Activated T-cell treated with anti-CD3 and anti-CD28 coated beads, Interleukin-2, amount 50 U/mL, for 4 hours (primary cell): ENCODE results near the gene ABCB1. TPM values are rescaled to one million over a fixed set of nuclear protein-coding genes. Genes with fewer than 3 reads are reported as not detected.

Experiments
- ATAC-seq, 2 donors: fragments of 200-7000 bp; cut with Tn5 transposase; one replicate each; pipeline ENCODE4 v1.10.0; 2021
- DNase-seq: peaks from one replicate; pipeline ENCODE4 v3.0.0-alpha.2; 2020
- H3K27me3 Mint-ChIP-seq: one replicate; pipeline ENCODE4 v1.8.0; 2021; ENCODE audit warnings: low read depth, mixed read lengths
- H3K36me3 Mint-ChIP-seq: one replicate; pipeline ENCODE4 v1.8.0; 2022; ENCODE audit warnings: mixed read lengths; ENCODE audit not compliant: insufficient read depth
- H3K4me1 Mint-ChIP-seq: one replicate; pipeline ENCODE4 v1.8.0; 2021; ENCODE audit warnings: low read depth, mixed read lengths
- H3K4me3 Mint-ChIP-seq: one replicate; pipeline ENCODE4 v1.8.0; 2021; ENCODE audit warnings: mild to moderate bottlenecking, moderate library complexity, mixed read lengths
- H3K9me3 Mint-ChIP-seq: one replicate; pipeline ENCODE4 v1.8.0; 2021; ENCODE audit warnings: mixed read lengths
- total RNA-seq, 3 donors: library from RNA; stranded (reverse); gene quantifications; one replicate each; pipeline ENCODE4 v1.2.1, GENCODE V29; 2021

ABCB1 gene
- 10 to 100 TPM in 1 of 3 donors, 1 to 10 TPM in 2; 6.3 to 10.8 (median 7.3) TPM for total RNA-seq

DNA sequence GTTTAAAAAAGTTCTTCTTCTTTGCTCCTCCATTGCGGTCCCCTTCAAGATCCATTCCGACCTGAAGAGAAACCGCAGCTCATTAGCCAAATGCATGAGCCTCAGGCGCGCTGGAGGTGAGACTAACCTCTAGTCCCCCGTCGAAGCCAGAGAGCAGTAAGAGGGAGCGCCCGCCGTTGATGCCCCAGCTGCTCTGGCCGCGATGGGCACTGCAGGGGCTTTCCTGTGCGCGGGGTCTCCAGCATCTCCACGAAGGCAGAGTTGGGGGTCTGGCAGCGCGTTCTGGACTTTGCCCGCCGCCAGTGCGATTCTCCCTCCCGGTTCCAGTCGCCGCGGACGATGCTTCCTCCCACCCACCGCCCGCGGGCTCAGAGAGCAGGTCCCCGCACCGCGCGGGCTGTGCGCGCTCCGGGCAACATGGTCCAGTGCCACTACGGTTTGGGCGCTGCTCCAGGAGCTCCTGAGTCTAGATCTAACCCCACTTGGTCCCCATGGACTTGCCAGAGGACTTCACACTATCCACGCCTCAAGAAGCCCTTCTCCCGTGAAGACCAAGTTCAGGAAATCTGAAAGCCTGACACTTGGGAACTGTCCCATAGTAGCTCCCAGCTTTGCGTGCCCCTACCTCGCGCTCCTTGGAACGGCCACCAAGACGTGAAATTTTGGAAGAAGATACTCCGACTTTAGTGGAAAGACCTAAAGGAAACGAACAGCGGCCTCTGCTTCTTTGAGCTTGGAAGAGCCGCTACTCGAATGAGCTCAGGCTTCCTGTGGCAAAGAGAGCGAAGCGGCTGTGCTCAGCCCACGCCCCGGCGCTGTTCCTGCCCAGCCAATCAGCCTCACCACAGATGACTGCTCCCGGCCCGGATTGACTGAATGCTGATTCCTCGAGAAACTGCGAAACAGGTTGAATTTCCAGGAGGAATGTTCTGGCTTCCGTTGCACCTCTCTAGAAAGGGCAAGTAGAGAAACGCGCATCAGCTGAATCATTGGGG lies at the start of gene ABCB1:
TSS of gene ABCB1 (minus strand) at position 755 of the 995 bp plus-strand sequence. CDS start at position 55, 700 bp downstream.
- peak; percentile 42 for DNase-seq
- Mint-ChIP-seq H3K36me3 (no peaks in the 10 kb centered on the region), H3K9me3 (no peaks in the 10 kb centered on the region), H3K4me3 (peak within 1 kb of the TSS; percentile 88), H3K4me1 (peaks cover 31% of the 10 kb centered on the region), H3K27me3 (peaks cover 55% of the 10 kb centered on the region)
- peak; percentile 90 to 94 for ATAC-seq

DNA sequence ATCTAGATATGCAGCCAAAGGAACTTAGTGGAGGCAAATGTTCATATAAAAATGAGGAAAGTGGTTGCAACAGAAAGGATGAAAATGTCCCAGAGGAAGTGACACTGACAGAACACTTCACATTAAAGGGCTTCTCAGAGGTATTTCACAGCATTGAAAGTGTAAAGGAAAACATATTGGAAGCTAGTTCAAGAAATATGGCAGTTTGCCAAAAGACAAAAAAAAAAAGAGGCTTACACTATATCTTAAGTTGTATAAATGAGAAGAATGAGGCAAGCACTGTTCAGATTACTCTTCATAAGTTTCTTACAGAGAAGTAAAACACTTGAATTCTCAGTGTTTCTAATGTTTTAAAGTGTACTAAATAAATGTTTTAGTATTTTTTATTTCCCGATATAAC lies 47.6 kb upstream of the ABCB1 start:
- DNase-seq (no peak), ATAC-seq (no peak)
- Mint-ChIP-seq H3K4me1 (no peaks in the 10 kb centered on the region), H3K36me3 (no peaks in the 10 kb centered on the region), H3K27me3 (peaks cover 4% of the 10 kb centered on the region), H3K9me3 (no peaks in the 10 kb centered on the region), H3K4me3 (no peak overlapping the region)

DNA sequence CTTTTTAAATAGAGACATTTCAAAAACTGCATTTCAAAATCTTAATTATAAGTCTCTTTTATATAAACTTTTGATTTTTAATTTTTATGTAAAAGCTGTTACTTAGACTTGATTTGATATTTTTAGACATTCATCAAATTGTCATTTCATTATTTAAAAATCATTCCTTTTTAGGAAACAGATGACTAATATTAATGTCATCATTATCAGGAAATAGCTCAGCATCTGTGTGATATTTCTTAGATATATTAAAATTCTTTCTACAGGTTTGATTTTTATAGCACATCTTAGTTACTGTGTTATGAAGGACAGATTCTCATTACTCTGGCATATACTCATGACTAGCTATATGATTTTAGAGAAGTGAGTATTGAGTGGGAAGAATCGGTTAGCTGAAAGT lies 44.8 kb upstream of the ABCB1 start:
- Mint-ChIP-seq H3K9me3 (no peaks in the 10 kb centered on the region), H3K4me3 (no peak overlapping the region), H3K4me1 (no peaks in the 10 kb centered on the region), H3K27me3 (peaks cover 2% of the 10 kb centered on the region), H3K36me3 (no peaks in the 10 kb centered on the region)
- ATAC-seq: no peak
- no peak for DNase-seq

DNA sequence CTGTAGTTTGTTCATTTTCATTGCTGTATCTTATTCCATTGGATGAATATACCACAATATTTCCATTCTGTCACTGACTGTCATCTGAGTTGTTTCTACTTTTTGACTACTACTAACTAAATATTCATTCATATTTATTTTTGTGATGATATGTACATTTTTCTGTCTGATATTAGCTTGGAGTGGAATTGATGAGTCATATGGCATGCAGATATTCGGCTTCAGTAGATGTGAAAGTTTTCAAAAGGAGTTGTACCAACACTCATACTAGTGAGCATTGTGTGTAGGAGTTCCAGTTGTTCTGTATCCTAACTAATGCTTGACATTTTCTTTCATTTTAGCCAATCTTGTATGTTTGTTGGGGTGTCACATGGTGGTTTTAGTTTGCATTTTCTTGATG lies 35.2 kb upstream of the ABCB1 start:
- Mint-ChIP-seq H3K9me3 (no peaks in the 10 kb centered on the region), H3K4me1 (no peaks in the 10 kb centered on the region), H3K27me3 (peaks cover 6% of the 10 kb centered on the region), H3K4me3 (no peak overlapping the region), H3K36me3 (no peaks in the 10 kb centered on the region)
- ATAC-seq (no peak), DNase-seq (no peak)

DNA sequence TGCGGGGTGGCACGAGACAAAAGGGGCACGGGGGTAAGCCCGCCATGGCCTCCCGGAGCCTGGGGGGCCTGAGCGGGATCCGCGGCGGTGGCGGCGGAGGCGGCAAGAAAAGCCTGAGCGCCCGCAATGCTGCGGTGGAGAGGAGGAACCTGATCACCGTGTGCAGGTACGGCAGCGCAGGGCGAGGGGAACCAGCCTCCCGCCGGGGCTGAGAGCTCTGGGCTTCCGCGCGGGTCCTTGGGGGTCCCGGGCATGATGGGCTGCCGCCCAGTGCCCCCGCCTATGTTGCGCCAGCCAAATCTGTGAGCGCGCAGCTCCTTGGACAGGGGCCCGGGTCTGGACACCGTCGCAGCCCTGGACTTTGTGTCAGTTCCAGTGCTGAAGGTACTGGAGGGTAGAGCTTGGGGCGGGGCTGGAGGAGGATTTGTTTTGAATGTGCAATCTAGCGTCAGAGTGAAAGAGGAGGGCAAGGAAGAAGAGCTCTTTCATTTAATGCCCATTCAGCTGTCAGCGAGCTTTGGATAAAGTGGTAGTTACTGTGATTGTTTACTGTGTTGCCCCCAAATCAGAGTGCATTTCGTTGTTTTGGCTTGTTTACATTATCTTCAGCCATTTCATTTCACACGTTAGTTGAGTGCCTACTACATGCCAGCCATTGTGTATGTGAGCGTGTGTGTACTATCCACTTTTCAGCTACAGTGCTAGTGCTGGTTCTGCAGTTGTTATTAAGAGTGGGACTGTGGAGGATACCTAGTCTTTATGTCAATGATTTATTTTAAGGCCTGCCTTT lies 28.3 kb upstream of the ABCB1 start:
- H3K27me3 Mint-ChIP-seq: peaks cover 20% of the 10 kb centered on the region
- no peaks in the 10 kb centered on the region for H3K9me3 Mint-ChIP-seq
- ATAC-seq (peak; percentile 24 to 27), DNase-seq (peak; percentile 13)
- peak overlapping the region; percentile 74 for H3K4me3 Mint-ChIP-seq
- H3K36me3 Mint-ChIP-seq: no peaks in the 10 kb centered on the region
- H3K4me1 Mint-ChIP-seq: peaks cover 12% of the 10 kb centered on the region

DNA sequence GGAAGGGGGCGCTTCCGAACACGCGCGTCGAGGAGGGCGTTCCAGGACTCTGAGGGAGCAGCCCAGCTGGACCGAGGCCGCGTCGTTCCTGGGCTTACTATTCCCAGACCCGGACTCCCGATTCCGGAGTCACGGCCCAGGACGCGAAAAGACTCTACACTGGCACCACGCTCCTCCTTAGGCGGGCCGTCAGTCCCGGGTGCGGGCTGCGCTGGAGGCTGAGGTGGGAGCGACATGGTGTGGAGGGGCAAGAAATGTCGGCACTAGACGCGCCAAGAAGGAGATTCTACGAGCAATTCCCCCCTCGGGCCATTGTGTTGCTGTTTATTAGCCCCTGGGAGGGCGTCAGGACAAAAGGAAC lies 26.9 kb upstream of the ABCB1 start:
- H3K4me1 Mint-ChIP-seq: peaks cover 12% of the 10 kb centered on the region
- H3K9me3 Mint-ChIP-seq: no peaks in the 10 kb centered on the region
- peaks cover 19% of the 10 kb centered on the region for H3K27me3 Mint-ChIP-seq
- peak; percentile 24 to 34 for ATAC-seq
- no peaks in the 10 kb centered on the region for H3K36me3 Mint-ChIP-seq
- no peak for DNase-seq
- H3K4me3 Mint-ChIP-seq: peak overlapping the region; percentile 74

DNA sequence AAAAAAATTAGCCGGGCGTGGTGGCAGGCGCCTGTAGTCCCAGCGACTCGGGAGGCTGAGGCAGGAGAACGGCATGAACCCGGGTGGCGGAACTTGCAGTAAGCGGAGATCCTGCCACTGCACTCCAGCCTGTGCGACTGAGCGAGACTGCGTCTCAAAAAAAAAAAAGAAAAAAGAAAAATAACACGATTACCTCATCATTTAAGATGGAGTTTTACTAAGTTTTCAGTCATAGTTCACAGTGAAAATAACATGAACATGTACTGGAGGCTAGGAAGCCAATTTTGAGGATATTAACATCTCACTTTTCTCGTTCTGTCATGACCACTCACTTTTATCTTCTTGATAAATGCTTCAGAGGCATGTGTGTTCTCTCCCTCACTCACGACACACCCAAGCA lies 24.4 kb upstream of the ABCB1 start:
- no peak for ATAC-seq
- Mint-ChIP-seq H3K9me3 (no peaks in the 10 kb centered on the region), H3K27me3 (peaks cover 18% of the 10 kb centered on the region), H3K4me1 (peaks cover 12% of the 10 kb centered on the region), H3K36me3 (no peaks in the 10 kb centered on the region), H3K4me3 (no peak overlapping the region)
- no peak for DNase-seq

DNA sequence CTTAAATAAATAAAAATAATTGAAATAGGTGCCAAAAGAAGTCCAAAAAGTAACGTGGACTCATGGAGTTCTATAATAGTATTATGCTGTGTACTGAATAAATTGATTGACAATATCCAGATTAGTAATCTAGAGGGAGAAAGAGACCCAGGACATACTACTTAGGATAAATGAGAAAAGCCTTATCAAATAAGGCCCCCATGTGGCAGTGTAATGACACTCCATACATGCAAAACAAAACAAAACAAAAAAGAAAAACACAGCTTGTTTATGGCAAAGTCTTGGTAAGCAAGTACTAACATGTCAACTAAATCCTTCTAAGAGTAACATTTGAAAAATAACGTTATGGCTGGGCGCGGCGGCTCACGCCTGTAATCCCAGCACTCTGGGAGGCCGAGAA lies 23.9 kb upstream of the ABCB1 start:
- no peak for ATAC-seq
- H3K4me1 Mint-ChIP-seq: peaks cover 12% of the 10 kb centered on the region
- H3K36me3 Mint-ChIP-seq: no peaks in the 10 kb centered on the region
- H3K4me3 Mint-ChIP-seq: no peak overlapping the region
- peaks cover 18% of the 10 kb centered on the region for H3K27me3 Mint-ChIP-seq
- H3K9me3 Mint-ChIP-seq: no peaks in the 10 kb centered on the region
- DNase-seq: no peak

DNA sequence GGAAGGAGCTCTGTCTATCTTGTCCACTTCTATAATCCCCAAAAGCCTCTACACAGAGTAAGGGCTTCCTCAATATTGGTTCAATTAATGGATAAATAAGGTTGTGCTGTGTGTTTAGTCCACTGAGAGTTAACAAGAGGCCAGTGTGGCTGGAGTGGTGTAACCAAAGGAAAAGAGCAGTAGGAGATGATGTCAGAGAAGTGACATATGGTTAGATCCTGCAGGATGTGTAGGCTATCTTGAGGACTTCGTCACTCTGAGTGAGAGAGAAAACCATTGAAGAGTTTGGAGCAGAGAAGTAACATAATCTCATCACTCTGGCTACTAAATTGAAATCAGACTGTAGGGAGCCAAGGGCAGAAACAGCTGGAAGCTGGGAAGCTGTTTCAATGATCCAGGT lies 14.5 kb upstream of the ABCB1 start:
- H3K4me1 Mint-ChIP-seq: no peaks in the 10 kb centered on the region
- H3K9me3 Mint-ChIP-seq: no peaks in the 10 kb centered on the region
- no peak for DNase-seq
- no peak for ATAC-seq
- H3K27me3 Mint-ChIP-seq: peaks cover 30% of the 10 kb centered on the region
- H3K36me3 Mint-ChIP-seq: no peaks in the 10 kb centered on the region
- no peak overlapping the region for H3K4me3 Mint-ChIP-seq

DNA sequence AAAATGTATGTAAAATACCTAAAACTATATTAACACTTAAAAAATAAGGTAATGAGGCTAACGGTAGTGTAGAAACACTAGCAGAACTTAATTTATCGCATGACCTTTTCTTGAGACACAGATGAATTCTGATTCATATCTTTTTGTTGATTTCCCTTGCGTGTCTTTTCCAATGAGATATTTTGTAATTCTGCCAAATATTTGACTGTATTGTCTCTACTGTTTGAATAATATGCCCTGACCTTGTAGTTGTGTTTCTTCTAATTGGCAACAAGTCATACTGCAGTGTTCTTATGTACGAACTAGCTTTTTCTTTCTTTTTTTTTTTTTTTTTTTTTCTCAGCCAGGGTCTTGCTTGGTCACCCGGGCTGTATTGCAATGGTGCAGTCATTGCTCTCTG lies 9.2 kb upstream of the ABCB1 start:
- Mint-ChIP-seq H3K4me3 (no peak overlapping the region), H3K27me3 (peaks cover 24% of the 10 kb centered on the region), H3K9me3 (no peaks in the 10 kb centered on the region), H3K4me1 (no peaks in the 10 kb centered on the region), H3K36me3 (no peaks in the 10 kb centered on the region)
- DNase-seq: no peak
- ATAC-seq: no peak

DNA sequence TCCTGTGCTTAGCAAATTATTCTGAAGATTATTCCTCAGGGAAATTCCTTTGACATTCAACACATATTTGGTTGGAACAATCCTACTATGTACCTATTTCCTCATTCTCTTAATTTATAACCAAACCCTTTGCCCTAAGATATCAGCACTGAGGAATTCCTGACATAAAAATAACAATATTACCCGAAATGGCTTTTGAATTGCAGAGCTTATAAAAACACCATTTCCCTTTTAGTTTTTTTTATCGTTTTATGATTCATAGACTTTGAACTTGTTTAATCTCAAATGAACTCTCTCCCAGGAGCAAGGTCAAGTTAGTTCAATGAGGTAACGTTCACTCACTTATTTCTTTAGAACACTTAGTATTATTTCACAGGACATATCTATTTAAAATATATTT lies 7.7 kb upstream of the ABCB1 start:
- ATAC-seq (no peak), DNase-seq (no peak)
- no peaks in the 10 kb centered on the region for H3K9me3 Mint-ChIP-seq
- no peaks in the 10 kb centered on the region for H3K4me1 Mint-ChIP-seq
- no peak overlapping the region for H3K4me3 Mint-ChIP-seq
- peaks cover 28% of the 10 kb centered on the region for H3K27me3 Mint-ChIP-seq
- no peaks in the 10 kb centered on the region for H3K36me3 Mint-ChIP-seq

DNA sequence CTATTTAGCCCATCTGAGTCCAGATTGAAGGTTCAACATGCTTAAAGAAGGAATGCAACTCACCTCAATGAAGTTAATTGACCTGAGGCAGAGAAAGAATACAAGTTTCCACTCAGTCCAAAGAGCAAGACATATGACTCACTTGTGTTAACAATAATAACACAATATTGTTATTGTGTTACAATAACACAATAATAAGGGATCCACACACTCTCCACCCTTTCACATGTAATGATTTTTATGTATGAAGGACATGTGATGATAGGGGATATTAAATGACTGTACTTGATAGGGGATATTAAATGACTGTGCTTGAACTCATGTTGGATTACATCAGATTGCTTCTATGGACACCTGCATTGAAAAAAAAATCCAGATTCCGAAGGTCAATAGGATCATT lies 3.6 kb upstream of the ABCB1 start:
- H3K4me1 Mint-ChIP-seq: peaks cover 17% of the 10 kb centered on the region
- H3K4me3 Mint-ChIP-seq: no peak overlapping the region
- DNase-seq (no peak), ATAC-seq (no peak)
- no peaks in the 10 kb centered on the region for H3K36me3 Mint-ChIP-seq
- H3K27me3 Mint-ChIP-seq: peaks cover 48% of the 10 kb centered on the region
- no peaks in the 10 kb centered on the region for H3K9me3 Mint-ChIP-seq

DNA sequence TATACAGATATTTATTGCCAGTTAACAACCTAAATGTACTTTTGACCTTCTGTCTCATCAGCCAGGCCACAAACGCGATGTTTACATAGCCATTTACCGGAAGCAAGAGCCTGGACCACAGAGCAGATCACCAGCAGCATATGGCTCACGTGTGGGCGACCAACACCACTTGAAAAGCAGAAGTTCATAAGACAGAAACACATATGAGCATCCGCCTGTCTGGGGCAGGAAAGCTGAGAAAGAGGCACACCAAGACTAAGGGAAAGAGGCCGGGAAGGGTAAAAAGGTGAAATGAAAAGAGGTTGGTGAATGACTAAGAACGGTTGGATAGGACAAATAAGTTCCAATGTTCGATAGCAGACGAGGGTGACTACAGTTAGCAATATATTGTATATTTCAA lies 1.3 kb downstream of the ABCB1 start:
- peak; percentile 32 to 35 for ATAC-seq

DNA sequence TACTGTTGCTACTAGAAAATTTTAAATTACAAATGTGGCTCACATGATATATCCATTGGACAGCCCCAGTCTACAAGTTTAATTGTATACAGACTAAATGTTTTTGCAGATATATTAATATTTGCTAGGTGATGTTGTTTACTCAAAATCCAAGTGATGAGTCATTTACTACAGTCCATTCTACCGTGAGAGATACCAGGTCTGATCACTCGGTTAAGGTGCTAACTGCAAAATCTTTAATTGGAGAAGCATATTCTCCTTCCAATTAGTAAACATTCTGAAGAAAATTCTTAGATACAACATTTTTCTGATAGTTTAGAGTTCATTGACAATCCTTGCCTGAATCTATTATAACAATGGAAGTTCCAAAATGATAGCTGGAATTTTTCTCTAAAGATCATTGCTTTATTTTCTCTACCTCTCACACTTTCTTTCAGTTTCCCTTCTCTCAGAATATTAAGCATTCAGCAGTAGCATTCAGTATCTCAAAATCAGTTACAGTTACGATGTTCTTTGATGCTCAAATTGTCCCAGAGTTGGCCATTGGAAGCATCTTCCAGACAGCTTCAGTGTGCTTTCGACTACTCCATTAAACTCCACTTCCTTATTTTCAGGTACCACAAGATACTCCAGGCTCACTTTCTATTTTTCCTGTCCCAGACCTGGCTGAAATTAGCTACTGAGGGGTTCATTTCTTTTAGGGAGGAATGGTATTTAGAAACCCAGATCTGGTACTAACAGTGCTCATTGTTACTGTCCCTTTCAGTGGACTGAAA lies 2.3 kb downstream of the ABCB1 start:
- peak overlapping the region; percentile 70 for H3K4me3 Mint-ChIP-seq
- ATAC-seq (no peak), DNase-seq (no peak)
- H3K27me3 Mint-ChIP-seq: peaks cover 41% of the 10 kb centered on the region
- no peaks in the 10 kb centered on the region for H3K36me3 Mint-ChIP-seq
- no peaks in the 10 kb centered on the region for H3K9me3 Mint-ChIP-seq
- peaks cover 31% of the 10 kb centered on the region for H3K4me1 Mint-ChIP-seq

More for the DNA sequence above, 1.3 kb downstream of the ABCB1 start:
- Mint-ChIP-seq H3K4me1 (peaks cover 31% of the 10 kb centered on the region), H3K9me3 (no peaks in the 10 kb centered on the region), H3K36me3 (no peaks in the 10 kb centered on the region), H3K27me3 (peaks cover 48% of the 10 kb centered on the region), H3K4me3 (peak overlapping the region; percentile 88)
- peak; percentile 26 for DNase-seq
